Activated CD8-positive, alpha-beta memory T cell treated with anti-CD3 and anti-CD28 coated beads, Interleukin-2, amount 50 U/mL, for 48 hours (primary cell): ENCODE results near the gene PRR12.

Experiments
- DNase-seq: peaks from one replicate; pipeline ENCODE4 v3.0.0-alpha.2; 2020

PRR12 gene

DNA sequence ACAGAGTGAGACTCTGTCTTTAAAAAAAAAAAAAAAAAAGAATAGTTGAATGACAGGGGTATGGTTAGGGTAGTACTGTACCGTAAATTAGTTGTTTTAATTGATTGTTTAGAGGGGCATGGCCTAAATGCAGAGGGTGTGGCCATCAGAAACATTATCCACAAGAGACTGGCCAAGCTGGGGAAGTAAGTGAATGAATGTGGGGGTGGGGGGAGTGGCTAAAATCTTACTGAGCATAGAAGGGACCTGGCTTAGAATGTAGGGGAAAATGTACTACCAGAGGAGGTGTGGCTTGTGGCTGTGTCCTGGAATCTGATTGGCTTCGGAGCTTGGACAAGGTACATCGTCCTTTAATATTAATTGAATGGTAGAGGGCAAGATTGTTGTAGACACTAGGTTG lies 78.5 kb downstream of the PRR12 start:
- DNase-seq: no peak

DNA sequence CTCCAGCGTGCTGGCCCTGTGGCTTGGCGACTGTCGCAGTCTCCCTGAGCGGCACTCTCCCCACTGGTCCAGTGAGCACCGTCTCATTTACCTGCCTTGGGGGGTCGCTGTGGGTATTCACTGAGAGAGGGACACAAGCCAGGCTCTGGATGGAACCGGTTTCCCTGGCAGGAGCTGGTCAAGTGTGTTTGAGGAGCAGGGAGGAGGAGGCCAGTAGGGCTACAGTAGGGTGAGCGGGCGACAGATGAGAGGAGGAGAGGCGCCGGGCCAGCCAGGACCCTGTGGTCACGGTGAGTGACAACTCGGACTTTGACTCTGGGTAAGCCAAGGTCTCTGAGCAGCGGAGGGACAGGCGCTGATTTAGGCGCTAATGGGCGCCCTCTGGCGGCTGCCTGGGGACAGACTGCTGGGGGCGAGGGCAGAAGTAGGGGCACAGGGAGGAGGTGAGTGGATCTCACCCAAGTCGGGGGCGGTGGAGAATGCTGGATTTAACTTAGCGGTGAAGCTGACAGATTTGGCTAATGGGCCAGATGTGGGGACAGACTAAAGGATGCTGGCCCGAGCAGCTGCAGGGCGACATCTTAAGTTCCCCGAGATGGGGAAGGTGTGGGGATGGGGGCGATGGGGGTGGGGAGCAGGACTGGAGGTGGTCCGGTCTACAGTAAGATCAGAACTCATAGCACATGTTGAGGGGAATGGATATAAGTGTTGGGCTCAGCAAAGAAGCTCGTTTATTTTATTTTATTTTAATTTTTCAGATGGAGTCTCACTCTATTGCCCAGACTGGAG lies 81.3 kb downstream of the PRR12 start:
- DNase-seq: peak; percentile 90
